Pancreas (tissue), 10 donors: ENCODE results near the gene C11orf98. TPM values are rescaled to one million over a fixed set of nuclear protein-coding genes. Genes with fewer than 3 reads are reported as not detected.
A peak's percentile ranks its signal among the peaks of the same experiment; 100 is the strongest.
"Not testable (repeated sequence)": the region's sequence is repeated elsewhere in the genome, so short reads cannot be mapped to it uniquely, and the experiment has no call there.

ENCODE experiments used
- ATAC-seq, 4 donors: fragments of 200-7000 bp; cut with Tn5 transposase; one replicate each; pipeline versions ENCODE4 v1.8.0 to v1.9.1; 2020; ENCODE audit warnings: mild to moderate bottlenecking in 4 of 4, moderate library complexity in 4 of 4
- DNase-seq, 6 donors: peaks; one replicate each; pipeline ENCODE4 v3.0.0-alpha.2; 2020
- FAIRE-seq: peaks from 2 replicates; lab custom pipeline; 2012; peaks lifted over from hg19 to GRCh38; lab: Jason Lieb, UNC
- H3K27ac ChIP-seq, 4 donors: fragments of 200-600 bp; sonication (generic); 1 replicate in 3 of 4; 2 replicates in 1 of 4; pipeline versions ENCODE4 v1.5.0 to v1.8.0; 2020
- H3K27me3 ChIP-seq, 4 donors: fragments of 200-600 bp; one replicate each; pipeline ENCODE4 v1.8.0; 2021
- H3K36me3 ChIP-seq, 3 donors: fragments of 200-600 bp; sonication (generic) in 1 of 3; one replicate each; pipeline versions ENCODE4 v1.5.0 to v1.8.0; 2020 to 2021
- H3K4me1 ChIP-seq, 3 donors: fragments of 200-600 bp; one replicate each; pipeline ENCODE4 v1.8.0; 2021
- H3K4me3 ChIP-seq, 4 donors: fragments of 200-600 bp; sonication (generic) in 2 of 4; one replicate each; pipeline versions ENCODE4 v1.5.0 to v1.8.0; 2020 to 2021
- H3K9me3 ChIP-seq, 4 donors: fragments of 200-600 bp; one replicate each; pipeline ENCODE4 v1.8.0; 2021
- WGBS, 2 donors: extraction: QIAGEN DNeasy Blood & Tissue Kit; methylation state at CpG; one replicate each; pipeline ENCODE4 v1.1.7; 2013; 5-methylcytosine and 5-hydroxymethylcytosine counted together
- intact Hi-C, 3 donors: fragments of 100-400 bp; cut with DNase I; formaldehyde crosslinking; loops; one replicate each; pipeline versions ENCODE4 v1.11.1 to v1.14.2; 2022
- polyA plus RNA-seq, 2 donors: library from polyadenylated mRNA; stranded (reverse); fragments of 200-250 nt; gene quantifications; one replicate each; pipeline ENCODE4 v1.2.3, GENCODE V29; 2013
- total RNA-seq, 6 donors: library from RNA; stranded (reverse); fragmentation: NEBNext Ultra II Directional in 4 of 6; extraction: Animal tissue kit (Norgen Biotek cat#: 25700) in 4 of 6; gene quantifications; one replicate each; pipeline versions ENCODE4 v1.2.1 to v1.2.4, GENCODE V29; 2021 to 2023
- TF ChIP-seq, protein P1 (sequence below), 4 donors: fragments of 200-600 bp; sonication (generic) in 3 of 4; IDR thresholded peaks; one replicate each; pipeline versions ENCODE4 v1.5.0 to v1.8.0; 2021; ENCODE audit warnings: antibody characterized with exemption in 4 of 4
- donor health status: healthy with polysubstance abuse.
- donor health status: DM: no; HTN: no; CAD: no; lungs with moderate emphysema.
- donor health status: DM: no; HTN: no; CAD: no.
- donor health status: control.
- donor health status: control.
- donor health status: Bipolar disorder and iron deficiency.
- donor health status: DM: yes; HTN: yes; CAD: no.
- donor health status: DM: no; HTN: no; CAD: no.
- donor health status: DM: no; HTN: no; CAD: no.
- donor health status: DM: yes; HTN: yes; CAD: no.

Gene C11orf98
- total and polyA plus RNA-seq, 8 donors: 13.2 to 70.8 (median 18.3) TPM

DNA sequence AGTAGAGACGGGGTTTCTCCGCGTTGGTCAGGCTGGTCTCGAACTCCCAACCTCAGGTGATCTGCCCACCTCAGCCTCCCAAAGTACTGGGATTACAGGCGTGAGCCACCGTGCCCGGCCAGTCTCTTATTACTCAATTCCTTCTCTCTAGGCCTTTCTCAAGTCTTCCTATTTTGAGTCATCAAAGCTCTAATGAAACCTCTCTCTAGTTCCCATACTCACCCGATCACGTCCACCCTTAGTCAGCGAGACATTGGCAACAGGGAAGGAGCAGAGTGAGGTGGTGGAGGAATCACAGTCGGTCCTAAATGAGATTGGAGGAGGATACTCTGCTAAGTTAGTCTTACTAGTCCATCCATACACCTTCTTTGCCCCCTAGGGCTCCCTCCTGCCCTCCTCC lies 37.2 kb upstream of the C11orf98 start:
- DNase-seq: no peak
- 91 to 93% methylated on average over 7 to 11 of the region's 11 CpGs for WGBS, 2 donors

DNA sequence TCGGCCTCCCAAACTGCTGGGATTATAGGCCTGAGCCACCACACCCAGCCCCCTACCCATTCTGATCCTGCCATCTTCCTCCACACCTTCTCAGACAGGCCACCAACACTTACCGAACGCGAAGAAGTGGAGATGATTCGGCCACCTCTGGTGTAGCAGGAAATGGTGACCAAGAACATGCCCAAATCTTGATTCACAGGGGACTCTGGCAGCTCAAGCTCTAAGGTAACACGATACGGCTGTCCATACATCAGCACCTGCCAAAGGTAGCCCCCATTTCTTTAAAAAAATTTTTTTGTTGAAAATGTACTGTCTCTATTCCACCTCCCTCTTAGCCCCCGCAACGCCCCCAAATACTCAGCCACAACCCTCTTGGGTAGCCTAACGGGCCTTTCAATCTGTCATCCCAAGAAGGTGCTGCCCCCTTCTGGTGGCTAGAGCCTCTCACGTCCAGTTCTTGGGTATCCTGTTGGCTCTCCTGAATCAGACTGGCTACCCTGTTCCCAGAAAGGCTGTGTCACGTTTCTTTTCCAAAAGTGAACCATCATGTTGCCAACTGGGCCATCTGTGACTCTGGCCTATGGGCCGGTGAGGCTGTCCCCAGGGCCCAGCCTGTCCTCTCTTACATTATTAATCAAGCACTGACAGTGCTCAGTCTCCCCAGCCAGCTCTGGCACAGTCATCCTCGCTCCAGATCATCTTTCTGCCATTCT lies 29.6 kb upstream of the C11orf98 start:
- peaks cover 0 to 18% (median 0%) of the 10 kb centered on the region in 3 donors for H3K36me3 ChIP-seq
- peak; percentile 68 to 81 (median 78) for DNase-seq
- ATAC-seq: peak; percentile 77 to 96 (median 92)
- no peaks in the 10 kb centered on the region for H3K27me3 ChIP-seq
- no peak overlapping the region for H3K27ac ChIP-seq
- no peak overlapping the region for H3K4me3 ChIP-seq
- no peak for FAIRE-seq
- peaks cover 0 to 3% (median 0%) of the 10 kb centered on the region in 3 donors for H3K4me1 ChIP-seq
- WGBS, 2 donors: 44 to 52% methylated on average over 14 of the region's 14 CpGs
- intact Hi-C loops: loop anchor here in 1 of 3 donors (10.0 kb wide), 1 partner anchor 300 kb away; no protein-coding TSS in a partner anchor
- TF ChIP-seq, protein P1, sequence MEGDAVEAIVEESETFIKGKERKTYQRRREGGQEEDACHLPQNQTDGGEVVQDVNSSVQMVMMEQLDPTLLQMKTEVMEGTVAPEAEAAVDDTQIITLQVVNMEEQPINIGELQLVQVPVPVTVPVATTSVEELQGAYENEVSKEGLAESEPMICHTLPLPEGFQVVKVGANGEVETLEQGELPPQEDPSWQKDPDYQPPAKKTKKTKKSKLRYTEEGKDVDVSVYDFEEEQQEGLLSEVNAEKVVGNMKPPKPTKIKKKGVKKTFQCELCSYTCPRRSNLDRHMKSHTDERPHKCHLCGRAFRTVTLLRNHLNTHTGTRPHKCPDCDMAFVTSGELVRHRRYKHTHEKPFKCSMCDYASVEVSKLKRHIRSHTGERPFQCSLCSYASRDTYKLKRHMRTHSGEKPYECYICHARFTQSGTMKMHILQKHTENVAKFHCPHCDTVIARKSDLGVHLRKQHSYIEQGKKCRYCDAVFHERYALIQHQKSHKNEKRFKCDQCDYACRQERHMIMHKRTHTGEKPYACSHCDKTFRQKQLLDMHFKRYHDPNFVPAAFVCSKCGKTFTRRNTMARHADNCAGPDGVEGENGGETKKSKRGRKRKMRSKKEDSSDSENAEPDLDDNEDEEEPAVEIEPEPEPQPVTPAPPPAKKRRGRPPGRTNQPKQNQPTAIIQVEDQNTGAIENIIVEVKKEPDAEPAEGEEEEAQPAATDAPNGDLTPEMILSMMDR (IDR thresholded peaks at IDR 0.05): peak; percentile 42 to 75 (median 68)
- no peaks in the 10 kb centered on the region for H3K9me3 ChIP-seq

More for the DNA sequence above, 37.2 kb upstream of the C11orf98 start:
- Histone ChIP-seq H3K9me3 (no peaks in the 10 kb centered on the region), H3K4me3 (no peak overlapping the region), H3K27ac (no peak overlapping the region), H3K27me3 (no peaks in the 10 kb centered on the region), H3K4me1 (peaks cover 8 to 18% (median 14%) of the 10 kb centered on the region in 3 donors), H3K36me3 (peaks cover 0 to 8% (median 0%) of the 10 kb centered on the region in 3 donors)
- FAIRE-seq: no peak
- intact Hi-C loops: no loop called here
- TF ChIP-seq, protein P1 (IDR thresholded peaks at IDR 0.05): no peak
- ATAC-seq: no peak

DNA sequence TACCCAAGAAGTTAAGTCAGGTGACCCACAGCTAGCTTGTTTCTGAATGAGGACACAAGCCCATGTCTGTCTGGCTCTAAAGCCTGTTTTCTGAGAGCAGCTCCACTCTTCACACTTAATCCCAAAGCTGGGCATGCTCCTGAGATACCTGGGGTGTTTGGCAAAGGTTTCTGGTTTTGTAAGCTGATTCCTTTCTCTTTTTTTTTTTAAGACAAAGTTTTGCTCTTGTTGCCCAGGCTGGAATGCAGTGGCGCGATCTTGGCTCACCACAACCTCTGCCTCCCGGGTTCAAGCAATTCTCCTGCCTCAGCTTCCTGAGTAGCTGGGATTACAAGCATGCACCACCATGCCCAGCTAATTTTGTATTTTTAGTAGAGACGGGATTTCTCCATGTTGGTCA lies 28.6 kb upstream of the C11orf98 start:
- not testable (repeated sequence) for FAIRE-seq, DNase-seq, H3K27me3 ChIP-seq, H3K4me1 ChIP-seq, H3K4me3 ChIP-seq, H3K27ac ChIP-seq, ATAC-seq, H3K9me3 ChIP-seq
- intact Hi-C loops: loop anchor here in 1 of 3 donors (10.0 kb wide), 1 partner anchor 299 kb away; no protein-coding TSS in a partner anchor
- H3K36me3 ChIP-seq: peaks cover 0 to 18% (median 0%) of the 10 kb centered on the region in 3 donors
- WGBS, 2 donors: 82 to 96% methylated on average over 3 to 4 of the region's 4 CpGs

DNA sequence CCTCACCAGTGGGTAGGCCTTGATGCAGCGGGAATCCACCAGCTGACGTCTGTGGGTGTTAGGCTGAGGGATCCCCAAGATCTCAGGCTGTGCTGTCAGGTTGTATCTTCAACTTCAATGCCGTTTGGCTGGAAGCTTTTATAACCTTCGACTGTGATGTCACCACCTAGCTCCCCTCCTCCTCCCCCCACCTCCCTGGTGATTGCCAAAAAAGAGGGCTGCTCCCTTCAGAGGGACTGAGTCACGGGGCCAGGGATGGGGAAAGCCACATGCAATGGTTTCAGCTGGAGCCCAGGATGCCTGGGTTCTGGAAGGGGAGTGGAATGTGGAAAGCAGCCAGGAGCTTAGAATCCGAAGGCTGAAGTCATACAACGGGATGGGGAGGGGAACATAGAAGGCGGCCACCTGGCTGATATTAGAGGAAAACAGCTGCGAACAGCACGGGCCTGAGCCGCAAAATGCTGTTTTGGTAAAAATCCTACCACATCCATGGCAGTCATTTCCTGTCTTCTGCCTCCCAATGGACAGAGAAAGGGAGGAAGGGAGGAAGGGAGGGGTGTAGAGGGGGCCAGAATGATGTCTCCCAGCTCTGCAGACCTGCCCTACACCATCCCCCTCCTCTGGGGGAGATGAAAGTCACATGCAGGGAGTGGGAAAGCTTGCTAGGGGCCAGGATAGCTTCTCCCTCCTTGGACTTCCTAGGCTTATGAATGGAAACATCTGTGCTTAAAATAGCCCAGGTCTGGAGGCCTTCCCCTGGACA lies 24.6 kb upstream of the C11orf98 start, which contains the start of gene LRRN4CL:
TSS of gene LRRN4CL (minus strand) at position 110 of the 763 bp plus-strand sequence. CDS start 1,022 bp downstream, outside the sequence.
- no peak for FAIRE-seq
- Histone ChIP-seq H3K9me3 (no peaks in the 10 kb centered on the region), H3K27ac (no peak within 1 kb of the TSS), H3K4me1 (no peaks in the 10 kb centered on the region), H3K4me3 (no peak within 1 kb of the TSS), H3K27me3 (no peaks in the 10 kb centered on the region), H3K36me3 (peaks cover 0 to 18% (median 0%) of the 10 kb centered on the region in 3 donors)
- TF ChIP-seq, protein P1 (IDR thresholded peaks at IDR 0.05): no peak
- intact Hi-C loops: loop anchor here in 1 of 3 donors (10.0 kb wide), 1 partner anchor 295 kb away; no protein-coding TSS in a partner anchor
- WGBS, 2 donors: 52 to 54% methylated on average over 11 of the region's 11 CpGs
- peak; percentile 31 to 70 (median 68) for ATAC-seq
- DNase-seq: peak in 1 of 6 donors; percentile 45

DNA sequence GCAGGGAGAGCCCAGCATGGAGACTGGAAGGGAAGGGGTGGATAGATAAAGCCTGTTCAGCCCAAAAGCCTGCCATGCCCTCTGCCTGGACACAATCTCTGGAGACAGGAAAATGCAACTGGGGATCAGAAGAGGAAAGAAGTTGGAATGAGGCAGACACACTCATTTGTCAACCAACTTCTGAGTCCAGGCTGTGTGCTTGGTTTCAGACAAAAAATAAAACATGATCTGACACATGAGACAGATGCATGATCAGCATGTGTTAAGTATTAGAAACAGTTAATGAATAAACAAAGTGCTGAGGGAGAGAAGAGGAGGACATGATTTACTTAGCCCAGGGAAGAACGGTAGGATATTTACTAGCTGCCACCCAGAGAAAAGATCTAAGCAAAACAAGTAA lies 23.5 kb upstream of the C11orf98 start:
- WGBS, 2 donors: 11 to 19% methylated on average over 1 of the region's 1 CpG
- H3K4me1 ChIP-seq: no peaks in the 10 kb centered on the region
- intact Hi-C loops: no loop called here
- H3K9me3 ChIP-seq: no peaks in the 10 kb centered on the region
- DNase-seq: no peak
- H3K36me3 ChIP-seq: peaks cover 0 to 18% (median 0%) of the 10 kb centered on the region in 3 donors
- FAIRE-seq: no peak
- no peak overlapping the region for H3K27ac ChIP-seq
- TF ChIP-seq, protein P1 (IDR thresholded peaks at IDR 0.05): no peak
- no peaks in the 10 kb centered on the region for H3K27me3 ChIP-seq
- no peak overlapping the region for H3K4me3 ChIP-seq
- ATAC-seq: no peak
